NCI-H82 treated with DMSO at 0.1 percent for 48 hours (cell line): ENCODE results near the gene ABCD3.

Experiments
- DNase-seq: peaks from one replicate; lab custom pipeline; 2025; ENCODE audit not compliant: unreplicated experiment; lab: John Stamatoyannopoulos, UW

The ABCD3 gene

DNA sequence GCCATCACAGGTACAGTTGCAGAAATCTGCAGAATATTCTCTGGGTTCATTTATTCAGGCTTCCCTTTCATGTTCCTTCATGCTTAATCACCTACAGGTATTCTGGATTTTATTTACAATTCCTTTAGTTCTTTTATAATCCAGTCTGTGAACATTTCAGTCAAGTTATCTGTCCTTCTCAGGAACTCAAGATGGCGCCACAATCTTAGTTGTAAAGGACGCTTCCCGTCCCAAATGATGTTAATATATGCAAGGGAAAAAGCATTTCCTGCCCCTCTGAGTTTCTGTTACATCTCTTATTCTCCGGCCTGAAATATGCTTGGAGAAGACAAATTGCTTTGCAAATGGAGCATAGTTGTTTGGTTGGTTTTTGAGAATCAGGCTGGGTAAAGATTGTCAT lies 104.1 kb downstream of the ABCD3 start:
- no peak for DNase-seq

DNA sequence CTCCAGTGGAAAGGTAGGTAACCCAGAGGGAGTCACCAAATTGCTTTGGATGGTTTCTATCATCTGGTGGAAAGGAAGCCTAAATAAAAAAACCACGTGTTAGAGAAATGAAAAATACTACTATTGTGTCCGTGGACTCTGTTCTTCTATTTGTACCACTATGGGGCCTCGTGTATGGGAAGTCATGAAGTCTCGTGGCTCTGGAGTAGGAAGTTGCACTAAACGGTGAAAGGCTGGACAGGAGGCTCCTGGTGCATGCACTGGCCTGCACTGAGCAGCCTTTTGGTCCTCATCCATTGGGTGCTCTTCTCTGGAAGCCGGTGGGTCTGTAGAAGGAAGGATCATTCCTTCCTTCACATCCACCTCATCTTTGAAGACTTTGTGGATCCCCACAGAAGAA lies 106.3 kb downstream of the ABCD3 start:
- no peak for DNase-seq

GRCh38 chr1:94526152-94526980 lies 108.2 kb downstream of the ABCD3 start:
- no peak for DNase-seq

- no peak for DNase-seq
These were observed 109.3 kb downstream of the ABCD3 start for GRCh38 chr1:94527447-94528031.

- no peak for DNase-seq
These were observed 110.1 kb downstream of the ABCD3 start for GRCh38 chr1:94528299-94528698.

- no peak for DNase-seq
These were observed 110.6 kb downstream of the ABCD3 start for GRCh38 chr1:94528826-94529225.

DNA sequence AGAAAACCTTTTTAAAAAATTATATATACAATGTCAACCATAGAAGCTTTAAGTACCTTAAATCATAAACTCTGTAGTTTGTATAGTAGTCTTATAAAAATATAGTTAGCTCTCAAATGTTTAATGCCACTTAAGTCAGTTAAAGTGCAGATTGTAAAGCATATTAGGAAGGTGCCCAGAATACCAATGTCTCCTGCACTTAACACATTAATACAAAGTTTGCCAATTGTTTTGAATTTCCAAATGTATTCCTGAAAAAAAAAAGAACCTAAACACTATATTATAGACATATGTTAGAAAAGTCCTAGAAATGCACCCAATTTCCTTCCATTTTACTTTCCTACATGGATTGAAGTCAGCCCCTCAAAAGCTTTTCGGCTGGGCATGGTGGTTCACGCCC lies 111.2 kb downstream of the ABCD3 start:
- no peak for DNase-seq

DNA sequence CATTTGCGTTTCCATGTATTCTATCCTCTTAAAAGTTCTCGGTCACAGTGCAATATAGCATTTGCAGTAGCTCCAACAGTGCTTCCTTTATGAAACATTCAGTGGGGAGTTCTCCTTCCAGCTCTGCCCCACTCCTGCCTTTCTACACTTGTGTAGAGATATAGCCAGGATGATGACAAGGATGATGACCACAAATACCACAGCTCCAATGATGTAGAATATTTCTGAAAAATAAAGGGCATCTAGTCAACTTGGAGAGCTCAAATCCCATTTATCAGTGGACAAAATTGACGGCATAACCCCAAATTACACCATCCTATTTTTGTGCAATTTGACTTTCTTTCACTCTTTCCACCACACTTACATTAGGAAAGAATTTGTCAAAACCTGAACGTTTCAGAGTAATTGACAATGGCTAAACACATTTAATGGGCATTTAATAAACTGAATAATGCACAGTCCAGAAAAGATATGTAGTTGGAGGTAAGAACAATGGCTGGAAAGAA lies 112.2 kb downstream of the ABCD3 start:
- no peak for DNase-seq

GRCh38 chr1:94531664-94532063 lies 113.5 kb downstream of the ABCD3 start:
- DNase-seq = no peak

GRCh38 chr1:94532077-94532476 lies 113.9 kb downstream of the ABCD3 start:
- no peak for DNase-seq

GRCh38 chr1:94535095-94535494 lies 116.9 kb downstream of the ABCD3 start:
- no peak for DNase-seq

- no peak for DNase-seq
These were observed 117.7 kb downstream of the ABCD3 start for GRCh38 chr1:94535879-94536278.

- DNase-seq = no peak
These were observed 119.1 kb downstream of the ABCD3 start for GRCh38 chr1:94537254-94537653.

DNA sequence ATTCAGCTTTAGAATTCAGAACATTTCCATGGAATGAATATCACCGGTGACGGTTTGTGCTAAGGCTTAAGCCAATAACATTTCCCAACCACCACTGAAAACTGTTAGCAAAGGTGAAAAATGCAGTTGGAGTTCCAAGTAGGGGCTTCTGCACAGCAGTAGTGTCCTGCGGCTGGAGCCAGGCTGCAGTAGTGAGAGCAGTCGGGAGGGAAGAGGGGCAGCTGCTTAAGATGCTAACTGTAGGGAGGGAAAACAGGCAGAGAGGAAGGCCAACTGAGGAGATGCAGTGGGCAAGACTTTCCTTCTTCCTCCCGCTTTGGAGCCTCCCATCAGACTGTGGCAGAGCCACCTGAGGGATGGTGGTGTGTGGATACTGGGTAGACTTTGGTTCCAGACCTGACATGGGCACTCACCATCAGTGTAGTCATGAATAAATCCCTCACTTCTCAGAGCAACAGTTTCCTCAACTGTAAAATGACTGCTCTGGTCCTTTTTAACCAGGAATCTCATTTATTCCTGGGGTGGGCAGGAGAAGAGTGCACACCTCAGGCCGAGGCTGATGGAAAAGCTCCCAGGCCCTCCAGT lies 120.1 kb downstream of the ABCD3 start:
- no peak for DNase-seq

DNA sequence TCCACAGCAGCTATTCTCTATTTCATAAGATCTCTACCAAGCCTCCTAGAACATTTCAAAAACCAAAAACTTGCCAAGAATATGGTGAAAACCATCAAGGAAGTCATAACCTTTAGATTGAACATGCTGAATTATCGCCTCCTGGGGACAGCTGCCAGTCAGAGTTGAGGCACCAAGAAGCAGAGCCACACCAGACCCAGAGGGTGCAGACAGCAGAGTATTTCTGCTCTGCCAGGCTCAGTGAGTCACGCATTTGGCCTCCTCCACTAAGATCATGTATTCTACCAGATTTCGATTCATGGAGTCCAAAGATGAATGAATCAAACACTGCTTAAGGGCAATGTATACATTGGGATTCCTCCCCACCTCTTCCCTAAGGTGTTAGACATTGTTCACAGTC lies 121.3 kb downstream of the ABCD3 start:
- no peak for DNase-seq

DNA sequence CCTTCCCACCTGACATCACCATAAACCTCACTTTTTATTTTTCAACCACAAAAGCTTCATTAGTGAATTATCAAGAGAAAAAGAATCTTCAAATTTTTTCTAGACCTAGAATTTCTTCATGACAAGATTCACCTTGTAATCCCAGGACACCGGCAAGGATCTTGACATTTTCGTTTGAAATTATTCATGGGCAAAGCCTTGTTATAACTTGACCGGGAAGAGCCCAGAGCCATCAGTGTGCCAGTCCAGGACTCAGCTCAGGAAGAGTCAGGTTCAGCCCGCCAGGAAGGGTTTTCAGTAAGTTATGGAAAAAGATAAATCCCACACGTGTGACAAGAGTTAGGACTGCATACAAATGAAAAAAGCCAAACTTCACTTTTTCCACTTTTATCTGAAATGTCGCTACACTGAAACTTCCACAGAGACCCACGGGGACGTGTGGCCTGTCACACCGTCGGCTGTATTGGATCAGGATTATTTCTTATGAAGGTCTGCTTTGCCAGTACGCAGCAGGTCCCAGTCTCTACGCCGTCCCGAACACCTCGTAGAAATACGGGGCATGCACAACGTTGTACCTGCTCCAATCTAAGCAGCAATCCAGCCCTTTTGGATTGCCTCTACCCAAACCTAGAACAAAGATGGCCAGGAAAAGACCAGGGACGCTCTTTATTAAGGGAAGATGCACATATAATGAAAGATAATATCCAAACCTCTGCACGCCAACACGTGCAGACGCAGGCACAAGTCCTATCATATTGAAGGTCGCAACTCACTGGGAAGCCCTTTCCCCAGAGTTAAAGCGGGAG lies 122.5 kb downstream of the ABCD3 start:
- no peak for DNase-seq

DNA sequence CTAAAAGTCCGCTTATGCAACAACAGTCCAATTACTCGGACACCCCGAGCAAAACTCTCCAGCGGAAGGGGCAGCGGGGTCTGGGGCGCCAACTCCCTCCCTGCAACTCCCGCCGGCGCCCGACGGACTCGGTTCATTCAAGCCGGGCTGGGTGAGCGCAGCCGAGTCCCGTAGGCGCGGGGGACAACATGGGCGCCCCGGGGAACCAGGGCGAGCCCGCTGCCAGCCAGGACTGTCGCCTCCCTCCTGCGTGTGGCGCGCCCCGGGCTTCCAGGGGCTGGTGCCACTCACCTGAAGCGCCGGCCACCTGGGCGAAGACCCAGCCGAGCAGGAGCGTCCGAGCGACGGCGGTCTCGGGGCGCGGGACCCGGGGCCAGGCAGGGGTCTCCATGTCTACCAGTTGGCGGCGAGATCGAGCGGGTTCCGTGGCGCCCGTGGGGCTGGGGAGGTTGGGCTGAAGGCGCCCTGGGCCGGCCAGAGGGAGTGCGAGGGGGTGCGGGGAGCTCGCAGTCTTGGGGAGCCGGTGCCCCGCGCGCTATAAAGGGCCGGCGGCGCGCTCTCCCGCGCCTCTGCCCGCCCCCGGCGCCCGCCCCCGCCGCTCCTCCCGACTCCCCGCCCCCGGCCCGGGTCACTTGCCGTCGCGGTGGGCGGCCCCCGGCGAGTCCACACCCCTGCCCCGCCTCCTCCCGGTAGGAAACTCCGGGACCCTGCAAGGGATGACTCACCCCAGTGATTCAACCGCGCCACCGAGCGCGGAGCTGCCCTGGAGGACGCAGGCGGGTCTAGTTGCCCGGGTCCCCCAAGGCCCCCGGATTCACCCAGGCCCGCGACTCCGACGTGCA lies 123.3 kb downstream of the ABCD3 start, which contains the start of gene F3:
Gene F3 (minus strand): TSS at position 514 of the 842 bp plus-strand sequence. CDS start 123 bp downstream, at position 391.
- DNase-seq = peak; percentile 32

DNA sequence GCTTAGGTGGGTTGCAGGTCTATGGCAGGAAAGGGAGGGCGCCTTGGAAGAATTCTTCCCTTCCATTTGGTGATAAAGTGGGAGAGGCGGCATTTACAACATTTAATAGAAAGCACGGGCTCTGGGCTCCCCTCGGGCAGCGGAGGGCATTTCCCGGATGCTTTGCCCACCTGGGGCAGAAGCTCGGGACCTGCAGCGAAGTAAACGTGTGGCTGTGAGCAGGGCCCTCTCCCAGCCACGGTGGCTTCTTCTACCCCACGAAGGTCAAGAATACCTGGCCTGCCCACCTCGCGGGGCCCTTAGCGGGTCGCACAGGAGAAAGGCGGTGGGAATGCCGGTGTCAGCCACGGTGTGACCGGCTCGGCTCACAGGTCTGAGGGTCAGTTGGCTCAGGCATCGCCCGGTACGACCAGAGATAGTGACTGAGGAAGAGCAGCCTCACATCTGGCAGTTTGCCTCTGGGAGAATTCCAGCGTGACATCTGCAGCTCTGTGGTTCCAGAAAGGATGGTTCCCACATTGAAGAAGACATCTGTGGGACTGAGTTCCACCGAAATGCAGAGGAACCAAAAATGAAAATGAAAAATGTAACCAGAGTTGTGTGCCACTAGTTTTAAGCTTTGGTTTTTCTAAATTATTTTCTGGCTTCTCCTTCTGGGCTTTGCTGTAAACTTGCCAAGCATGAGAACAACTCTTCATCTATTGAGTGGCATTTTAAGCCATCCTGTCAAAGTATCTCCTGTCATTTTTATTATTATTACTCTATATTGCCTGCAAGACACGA lies 124.1 kb downstream of the ABCD3 start:
- no peak for DNase-seq

- DNase-seq = no peak
These were observed 124.8 kb downstream of the ABCD3 start for GRCh38 chr1:94543001-94543400.
